ENCODE results near the gene DNMT3A.

Gene DNMT3A

GRCh38 chr2:25253153-25253626 lies 88.5 kb downstream of the DNMT3A start:
- Histone ChIP-seq H3K9me3 (ENCODE audit: control insufficient read depth in 2 of 2, low read length in 2 of 2) (no peaks in the 10 kb centered on the region), H3K36me3 (ENCODE audit: control insufficient read depth in 2 of 2, insufficient read depth in 2 of 2, low read length in 2 of 2) (peaks cover 3 to 11% of the 10 kb centered on the region in 2 donors), H3K4me1 (ENCODE audit: control insufficient read depth in 2 of 2, insufficient read depth in 2 of 2, low read length in 2 of 2) (peaks cover 4 to 5% of the 10 kb centered on the region in 2 donors), H3K27ac (ENCODE audit: low read depth in 2 of 2, low read length in 2 of 2) (peak overlapping the region; percentile 61 to 65), H3K9ac (ENCODE audit: low read depth in 1 of 2, low read length in 2 of 2) (peak overlapping the region in 1 of 2 donors; percentile 68), H3K27me3 (ENCODE audit: control insufficient read depth in 2 of 2, insufficient read depth in 2 of 2, low read length in 2 of 2) (no peaks in the 10 kb centered on the region), H3K4me3 (ENCODE audit: low read length in 2 of 2) (peak overlapping the region; percentile 56 to 66)

DNA sequence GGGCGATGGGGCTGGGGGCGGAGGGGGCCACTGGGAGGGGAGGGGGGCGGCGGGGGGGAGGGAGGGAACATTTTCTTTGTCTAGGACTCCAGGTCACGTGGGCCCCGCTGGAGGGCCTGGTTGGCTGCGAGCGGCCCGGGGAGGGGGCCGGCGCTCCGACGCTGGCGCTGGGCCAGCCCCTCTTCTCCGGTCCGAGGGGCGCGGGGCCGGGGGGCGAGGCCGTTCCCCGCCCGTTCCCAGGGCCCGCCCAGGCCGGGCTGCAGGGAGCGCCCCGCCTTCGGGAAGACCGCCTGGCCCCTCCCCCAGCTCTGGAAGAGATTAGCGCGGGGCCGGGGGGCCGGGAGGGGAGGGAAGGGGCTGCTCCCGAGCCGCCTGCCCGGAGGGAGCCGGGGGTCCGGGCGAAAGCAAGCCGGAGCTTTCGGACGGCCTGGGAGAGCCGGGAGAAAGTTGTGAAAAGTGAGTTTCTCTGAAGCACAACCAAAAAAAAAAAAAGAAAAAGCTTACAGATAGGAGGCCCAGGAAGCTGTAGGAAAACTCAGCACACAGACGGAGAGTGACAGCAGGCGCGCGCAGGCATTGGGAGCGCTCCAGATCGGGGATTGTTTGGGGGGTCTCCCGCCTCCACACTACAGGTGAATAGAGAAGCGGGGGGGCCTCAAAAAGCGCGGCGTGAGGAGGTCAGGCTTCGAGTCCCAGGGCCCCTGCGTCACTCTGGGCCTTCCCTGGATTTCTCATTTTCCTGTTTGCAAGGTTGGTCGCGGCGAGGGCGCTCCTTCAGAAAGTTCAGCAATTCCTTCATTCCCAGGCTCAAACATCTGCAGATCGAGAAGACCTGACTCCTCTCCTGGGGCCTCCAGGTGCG lies 89.2 kb downstream of the DNMT3A start:
- Histone ChIP-seq H3K9me3 (ENCODE audit: control insufficient read depth in 2 of 2, low read length in 2 of 2) (no peaks in the 10 kb centered on the region), H3K36me3 (ENCODE audit: control insufficient read depth in 2 of 2, insufficient read depth in 2 of 2, low read length in 2 of 2) (peaks cover 6 to 11% of the 10 kb centered on the region in 2 donors), H3K27ac (ENCODE audit: low read depth in 2 of 2, low read length in 2 of 2) (peak overlapping the region; percentile 61 to 65), H3K27me3 (ENCODE audit: control insufficient read depth in 2 of 2, insufficient read depth in 2 of 2, low read length in 2 of 2) (no peaks in the 10 kb centered on the region), H3K4me3 (ENCODE audit: low read length in 2 of 2) (peak overlapping the region; percentile 56 to 66), H3K9ac (ENCODE audit: low read depth in 1 of 2, low read length in 2 of 2) (peak overlapping the region; percentile 47 to 68), H3K4me1 (ENCODE audit: control insufficient read depth in 2 of 2, insufficient read depth in 2 of 2, low read length in 2 of 2) (peaks cover 4 to 5% of the 10 kb centered on the region in 2 donors)

- H3K36me3 ChIP-seq (ENCODE audit: control insufficient read depth in 2 of 2, insufficient read depth in 2 of 2, low read length in 2 of 2) = peaks cover 13 to 15% of the 10 kb centered on the region in 2 donors
- peak overlapping the region; percentile 63 to 76 for H3K9ac ChIP-seq (ENCODE audit: low read depth in 1 of 2, low read length in 2 of 2)
- no peaks in the 10 kb centered on the region for H3K9me3 ChIP-seq (ENCODE audit: control insufficient read depth in 2 of 2, low read length in 2 of 2)
- H3K4me3 ChIP-seq (ENCODE audit: low read length in 2 of 2) = peak overlapping the region; percentile 66 to 73
- H3K27ac ChIP-seq (ENCODE audit: low read depth in 2 of 2, low read length in 2 of 2) = peak overlapping the region; percentile 43 to 68
- H3K27me3 ChIP-seq (ENCODE audit: control insufficient read depth in 2 of 2, insufficient read depth in 2 of 2, low read length in 2 of 2) = no peaks in the 10 kb centered on the region
- peaks cover 4 to 5% of the 10 kb centered on the region in 2 donors for H3K4me1 ChIP-seq (ENCODE audit: control insufficient read depth in 2 of 2, insufficient read depth in 2 of 2, low read length in 2 of 2)
Measured at GRCh38 chr2:25251422-25252273, 90.1 kb downstream of the DNMT3A start.

DNA sequence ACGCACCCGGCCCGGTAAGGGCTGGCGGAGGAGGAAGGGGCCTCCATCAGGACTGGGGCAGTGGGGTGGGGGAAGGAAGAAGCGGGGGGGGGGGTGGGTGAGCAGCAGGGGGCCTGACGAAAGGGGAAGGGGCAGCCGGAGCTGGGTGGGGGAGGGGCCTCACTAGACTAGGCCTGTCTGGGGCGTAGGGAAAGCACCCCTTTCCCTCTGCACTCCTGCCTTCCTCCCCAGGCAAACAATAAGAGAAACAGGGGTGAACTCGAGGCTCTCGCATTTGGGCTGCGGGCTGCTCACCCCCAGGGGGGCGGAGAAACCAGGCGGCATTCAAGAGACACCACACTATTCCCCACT lies 90.7 kb downstream of the DNMT3A start:
- peaks cover 4 to 5% of the 10 kb centered on the region in 2 donors for H3K4me1 ChIP-seq (ENCODE audit: control insufficient read depth in 2 of 2, insufficient read depth in 2 of 2, low read length in 2 of 2)
- peak overlapping the region; percentile 66 to 73 for H3K4me3 ChIP-seq (ENCODE audit: low read length in 2 of 2)
- no peaks in the 10 kb centered on the region for H3K9me3 ChIP-seq (ENCODE audit: control insufficient read depth in 2 of 2, low read length in 2 of 2)
- H3K27me3 ChIP-seq (ENCODE audit: control insufficient read depth in 2 of 2, insufficient read depth in 2 of 2, low read length in 2 of 2) = no peaks in the 10 kb centered on the region
- H3K36me3 ChIP-seq (ENCODE audit: control insufficient read depth in 2 of 2, insufficient read depth in 2 of 2, low read length in 2 of 2) = peaks cover 19 to 20% of the 10 kb centered on the region in 2 donors
- peak overlapping the region in 1 of 2 donors; percentile 68 for H3K27ac ChIP-seq (ENCODE audit: low read depth in 2 of 2, low read length in 2 of 2)
- peak overlapping the region in 1 of 2 donors; percentile 76 for H3K9ac ChIP-seq (ENCODE audit: low read depth in 1 of 2, low read length in 2 of 2)

DNA sequence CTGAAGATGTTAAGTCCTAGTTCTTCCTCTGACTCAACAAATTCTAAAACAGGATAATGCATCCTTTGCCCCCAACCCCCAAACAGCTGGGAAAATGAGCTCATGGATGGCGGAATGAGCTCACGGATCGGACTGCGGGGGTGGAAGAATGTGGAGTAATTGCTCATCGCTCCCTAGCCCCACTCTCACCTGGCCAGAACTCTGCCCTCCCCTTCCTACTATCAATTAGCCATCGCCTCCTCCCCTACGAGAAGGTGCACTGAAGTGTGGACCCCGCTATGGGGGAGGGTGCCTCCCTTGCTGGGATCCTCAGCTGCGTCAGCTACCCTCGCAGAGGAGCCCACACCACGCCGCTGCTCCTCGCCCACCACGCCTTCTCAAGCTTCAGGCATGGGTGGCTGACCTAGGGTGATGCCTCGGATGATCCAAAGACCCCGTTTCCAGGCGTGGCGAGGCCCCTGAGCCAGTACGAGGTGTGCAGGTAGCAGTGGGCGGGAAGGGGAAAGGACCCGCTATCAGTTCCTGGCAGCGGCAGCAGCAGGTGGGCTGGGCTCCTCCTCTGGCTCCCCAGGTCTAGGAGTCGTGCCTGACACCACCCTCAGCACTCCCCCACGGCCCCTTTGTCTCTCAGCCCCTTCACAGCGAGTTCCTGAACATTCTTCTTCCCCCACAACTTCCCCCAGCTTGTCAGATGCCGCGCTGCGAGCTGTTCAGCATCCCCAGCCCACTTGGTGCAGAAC lies 91.2 kb downstream of the DNMT3A start:
- Histone ChIP-seq H3K27me3 (ENCODE audit: control insufficient read depth in 2 of 2, insufficient read depth in 2 of 2, low read length in 2 of 2) (no peaks in the 10 kb centered on the region), H3K27ac (ENCODE audit: low read depth in 2 of 2, low read length in 2 of 2) (no peak overlapping the region), H3K9me3 (ENCODE audit: control insufficient read depth in 2 of 2, low read length in 2 of 2) (no peaks in the 10 kb centered on the region), H3K9ac (ENCODE audit: low read depth in 1 of 2, low read length in 2 of 2) (no peak overlapping the region), H3K36me3 (ENCODE audit: control insufficient read depth in 2 of 2, insufficient read depth in 2 of 2, low read length in 2 of 2) (peaks cover 22 to 26% of the 10 kb centered on the region in 2 donors), H3K4me3 (ENCODE audit: low read length in 2 of 2) (no peak overlapping the region), H3K4me1 (ENCODE audit: control insufficient read depth in 2 of 2, insufficient read depth in 2 of 2, low read length in 2 of 2) (peaks cover 4 to 5% of the 10 kb centered on the region in 2 donors)

- H3K9me3 ChIP-seq (ENCODE audit: control insufficient read depth in 2 of 2, low read length in 2 of 2) = no peaks in the 10 kb centered on the region
- H3K9ac ChIP-seq (ENCODE audit: low read depth in 1 of 2, low read length in 2 of 2) = no peak overlapping the region
- peaks cover 4 to 5% of the 10 kb centered on the region in 2 donors for H3K4me1 ChIP-seq (ENCODE audit: control insufficient read depth in 2 of 2, insufficient read depth in 2 of 2, low read length in 2 of 2)
- H3K36me3 ChIP-seq (ENCODE audit: control insufficient read depth in 2 of 2, insufficient read depth in 2 of 2, low read length in 2 of 2) = peaks cover 29 to 32% of the 10 kb centered on the region in 2 donors
- H3K4me3 ChIP-seq (ENCODE audit: low read length in 2 of 2) = no peak overlapping the region
- no peaks in the 10 kb centered on the region for H3K27me3 ChIP-seq (ENCODE audit: control insufficient read depth in 2 of 2, insufficient read depth in 2 of 2, low read length in 2 of 2)
- H3K27ac ChIP-seq (ENCODE audit: low read depth in 2 of 2, low read length in 2 of 2) = no peak overlapping the region
Measured at GRCh38 chr2:25249785-25250184, 91.9 kb downstream of the DNMT3A start.

DNA sequence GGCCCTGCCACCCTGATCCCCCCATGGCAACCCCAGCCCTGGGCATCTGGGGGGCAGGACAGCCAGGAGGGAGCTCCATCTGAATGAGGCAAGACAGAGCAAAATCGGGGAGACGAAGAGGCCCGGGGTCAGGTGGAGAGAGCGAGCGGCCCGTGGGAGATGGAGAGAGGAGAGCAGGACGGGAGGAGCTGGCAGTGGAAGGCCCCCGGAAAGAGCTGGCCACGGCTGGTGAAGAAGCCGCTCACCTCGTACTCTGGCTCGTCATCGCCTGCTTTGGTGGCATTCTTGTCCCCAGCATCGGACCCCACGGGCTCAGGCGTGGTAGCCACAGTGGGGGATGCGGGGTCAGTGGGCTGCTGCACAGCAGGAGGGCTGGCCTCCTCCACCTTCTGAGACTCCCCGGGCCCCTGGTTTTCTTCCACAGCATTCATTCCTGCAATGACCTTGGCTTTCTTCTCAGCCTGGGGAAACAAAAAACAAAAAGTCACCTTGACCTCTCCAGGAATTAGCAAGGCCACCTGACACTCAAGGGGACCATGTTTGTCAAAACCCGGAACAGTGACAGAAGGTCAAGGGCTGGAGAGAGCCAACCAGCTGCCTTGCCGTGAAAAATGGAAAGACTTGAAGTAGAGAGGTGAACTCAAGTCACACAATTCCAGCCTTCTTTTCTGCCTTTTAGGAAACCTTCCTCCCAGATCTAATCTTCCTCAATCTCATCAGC lies 93.8 kb downstream of the DNMT3A start:
- Histone ChIP-seq H3K4me3 (ENCODE audit: low read length in 2 of 2) (no peak overlapping the region), H3K36me3 (ENCODE audit: control insufficient read depth in 2 of 2, insufficient read depth in 2 of 2, low read length in 2 of 2) (peaks cover 44 to 46% of the 10 kb centered on the region in 2 donors), H3K9ac (ENCODE audit: low read depth in 1 of 2, low read length in 2 of 2) (no peak overlapping the region)

GRCh38 chr2:25246558-25247290 lies 95.0 kb downstream of the DNMT3A start:
- Histone ChIP-seq H3K4me1 (ENCODE audit: control insufficient read depth in 2 of 2, insufficient read depth in 2 of 2, low read length in 2 of 2) (peaks cover 4 to 5% of the 10 kb centered on the region in 2 donors), H3K27ac (ENCODE audit: low read depth in 2 of 2, low read length in 2 of 2) (no peak overlapping the region), H3K9ac (ENCODE audit: low read depth in 1 of 2, low read length in 2 of 2) (no peak overlapping the region), H3K36me3 (ENCODE audit: control insufficient read depth in 2 of 2, insufficient read depth in 2 of 2, low read length in 2 of 2) (peaks cover 49 to 54% of the 10 kb centered on the region in 2 donors), H3K27me3 (ENCODE audit: control insufficient read depth in 2 of 2, insufficient read depth in 2 of 2, low read length in 2 of 2) (no peaks in the 10 kb centered on the region), H3K9me3 (ENCODE audit: control insufficient read depth in 2 of 2, low read length in 2 of 2) (no peaks in the 10 kb centered on the region), H3K4me3 (ENCODE audit: low read length in 2 of 2) (no peak overlapping the region)

More for the DNA sequence above, 93.8 kb downstream of the DNMT3A start:
- Histone ChIP-seq H3K4me1 (ENCODE audit: control insufficient read depth in 2 of 2, insufficient read depth in 2 of 2, low read length in 2 of 2) (peaks cover 4 to 5% of the 10 kb centered on the region in 2 donors), H3K9me3 (ENCODE audit: control insufficient read depth in 2 of 2, low read length in 2 of 2) (no peaks in the 10 kb centered on the region), H3K27ac (ENCODE audit: low read depth in 2 of 2, low read length in 2 of 2) (no peak overlapping the region), H3K27me3 (ENCODE audit: control insufficient read depth in 2 of 2, insufficient read depth in 2 of 2, low read length in 2 of 2) (no peaks in the 10 kb centered on the region)

DNA sequence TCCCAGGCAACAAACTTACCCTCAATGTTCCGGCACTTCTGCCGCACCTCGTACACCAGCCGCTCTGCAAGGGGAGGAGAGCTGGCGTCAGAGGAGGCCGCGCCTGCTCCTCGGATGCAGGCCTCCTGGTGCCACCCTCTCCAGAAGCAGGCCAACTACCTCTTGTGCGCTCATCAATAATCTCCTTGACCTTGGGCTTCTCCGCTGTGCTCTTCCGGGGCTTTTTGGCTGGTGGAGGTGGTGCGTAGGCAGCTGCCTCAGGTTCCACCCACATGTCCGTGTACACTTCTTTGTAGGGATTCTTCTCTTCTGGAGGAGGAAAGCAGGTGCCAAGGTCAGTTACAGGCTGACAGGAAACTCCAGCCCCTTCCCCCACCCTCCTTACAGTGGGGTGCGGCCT lies 95.7 kb downstream of the DNMT3A start:
- Histone ChIP-seq H3K4me1 (ENCODE audit: control insufficient read depth in 2 of 2, insufficient read depth in 2 of 2, low read length in 2 of 2) (no peaks in the 10 kb centered on the region), H3K27ac (ENCODE audit: low read depth in 2 of 2, low read length in 2 of 2) (no peak overlapping the region), H3K9ac (ENCODE audit: low read depth in 1 of 2, low read length in 2 of 2) (no peak overlapping the region), H3K9me3 (ENCODE audit: control insufficient read depth in 2 of 2, low read length in 2 of 2) (no peaks in the 10 kb centered on the region), H3K36me3 (ENCODE audit: control insufficient read depth in 2 of 2, insufficient read depth in 2 of 2, low read length in 2 of 2) (peaks cover 57 to 60% of the 10 kb centered on the region in 2 donors), H3K4me3 (ENCODE audit: low read length in 2 of 2) (no peak overlapping the region), H3K27me3 (ENCODE audit: control insufficient read depth in 2 of 2, insufficient read depth in 2 of 2, low read length in 2 of 2) (no peaks in the 10 kb centered on the region)

Measured in mucosa of rectum (tissue), 2 donors.